Esophagus muscularis mucosa (tissue), 4 donors: ENCODE measurements around the gene ZNF500. TPM values are rescaled to one million over a fixed set of nuclear protein-coding genes. Genes with fewer than 3 reads are reported as not detected.
A peak's percentile ranks its signal among the peaks of the same experiment; 100 is the strongest.

ENCODE experiments used
- DNase-seq: peaks from one replicate; pipeline ENCODE4 v3.0.0-alpha.2; 2017; ENCODE audit errors: extremely low spot score
- H3K27ac ChIP-seq, 4 donors: fragments of 200-600 bp; sonication (generic); replicated peaks in 1 of 4; 1 replicate in 3 of 4; 2 replicates in 1 of 4; pipeline ENCODE4 v1.5.1; 2016 to 2019; ENCODE audit warnings: mild to moderate bottlenecking in 1 of 4
- H3K27me3 ChIP-seq, 4 donors: fragments of 200-600 bp; sonication (generic); one replicate each; pipeline versions ENCODE4 v1.5.1 to v1.6.0; 2016 to 2019
- H3K36me3 ChIP-seq, 4 donors: fragments of 200-600 bp; sonication (generic); one replicate each; pipeline ENCODE4 v1.5.1; 2016 to 2019
- H3K4me1 ChIP-seq, 4 donors: fragments of 200-600 bp; sonication (generic); one replicate each; pipeline ENCODE4 v1.5.1; 2016 to 2019
- H3K4me3 ChIP-seq, 4 donors: fragments of 200-600 bp; sonication (generic); 1 replicate in 2 of 4; 2 replicates in 2 of 4; pipeline ENCODE4 v1.5.1; 2016 to 2019; ENCODE audit warnings: mild to moderate bottlenecking in 4 of 4, moderate library complexity in 1 of 4
- H3K9me3 ChIP-seq, 4 donors: fragments of 200-600 bp; sonication (generic); 1 replicate in 3 of 4; 2 replicates in 1 of 4; pipeline ENCODE4 v1.5.1; 2016 to 2019
- CTCF ChIP-seq, 3 experiments: fragments of 200-600 bp in 2 of 3; fragments of 450-650 bp in 1 of 3; sonication (generic) in 2 of 3; IDR thresholded peaks; one replicate each; pipeline ENCODE4 v1.5.1; 2017 to 2019; ENCODE audit warnings: antibody characterized with exemption in 3 of 3, mild to moderate bottlenecking in 2 of 3, moderate library complexity in 1 of 3
- EP300 ChIP-seq: sonication (generic); formaldehyde crosslinking; IDR thresholded peaks from one replicate; pipeline ENCODE4 v1.6.1; 2017; ENCODE audit warnings: antibody characterized with exemption
- POLR2A ChIP-seq: fragments of 450-650 bp; IDR thresholded peaks from one replicate; pipeline ENCODE4 v1.6.1; 2017; ENCODE audit warnings: antibody characterized with exemption, moderate library complexity, mild to moderate bottlenecking, low read depth
- POLR2AphosphoS5 ChIP-seq, 2 donors: sonication (generic); formaldehyde crosslinking; IDR thresholded peaks; one replicate each; pipeline ENCODE4 v1.6.1; 2017; ENCODE audit warnings: antibody characterized with exemption in 2 of 2
- WGBS: methylation state at CpG from one replicate; pipeline ENCODE4 v1.1.5; 2018; 5-methylcytosine and 5-hydroxymethylcytosine counted together
- intact Hi-C: fragments of 100-400 bp; cut with DNase I; formaldehyde crosslinking; loops from one replicate; pipeline ENCODE4 v1.15.1; 2023
- total RNA-seq, 4 donors: library from RNA; depleted of rRNA; stranded (reverse); fragments of >200 nt; gene quantifications; one replicate each; pipeline versions ENCODE4 v1.1.0 to v1.2.1, GENCODE V29; 2016

Gene ZNF500
- total RNA-seq, 4 donors from 2014 or later = 7.5 to 19.4 (median 13.9) TPM

GRCh38 chr16:4801051-4801961 lies 34.3 kb upstream of the ZNF500 start:
- H3K36me3 ChIP-seq = peaks cover 13 to 72% (median 57%) of the 10 kb centered on the region in 4 donors

GRCh38 chr16:4800290-4801041 lies 33.5 kb upstream of the ZNF500 start:
- DNase-seq = no peak
- intact Hi-C loops = loop anchor here (5.0 kb wide), 3 partner anchors 33 to 68 kb away; partner anchors contain the start of genes ANKS3, DNAAF8, GLYR1 and UBN1
- peaks cover 31 to 47% (median 45%) of the 10 kb centered on the region in 4 donors for H3K4me1 ChIP-seq
- H3K27me3 ChIP-seq = no peaks in the 10 kb centered on the region
- H3K9me3 ChIP-seq = no peaks in the 10 kb centered on the region
- TF ChIP-seq POLR2AphosphoS5 (IDR thresholded peaks at IDR 0.05) = no peak
- TF ChIP-seq POLR2A = no peak
- no peak for TF ChIP-seq EP300
- no peak for TF ChIP-seq CTCF (IDR thresholded peaks at IDR 0.05)
- H3K27ac ChIP-seq = peak overlapping the region in 1 of 4 donors; percentile 87
- WGBS = 61% methylated on average over 13 of the region's 17 CpGs
- H3K4me3 ChIP-seq = no peak overlapping the region
- H3K36me3 ChIP-seq = peaks cover 9 to 71% (median 56%) of the 10 kb centered on the region in 4 donors

More at GRCh38 chr16:4801051-4801961, 34.3 kb upstream of the ZNF500 start:
- Histone ChIP-seq H3K4me1 (peaks cover 31 to 48% (median 45%) of the 10 kb centered on the region in 4 donors), H3K9me3 (no peaks in the 10 kb centered on the region), H3K27ac (peak overlapping the region; percentile 87 to 93 (median 90)), H3K27me3 (no peaks in the 10 kb centered on the region), H3K4me3 (peak overlapping the region; percentile 73 to 92 (median 83))
- TF ChIP-seq POLR2A (no peak), EP300 (no peak), POLR2AphosphoS5 (IDR thresholded peaks at IDR 0.05) (no peak), CTCF (IDR thresholded peaks at IDR 0.05) (no peak)
- intact Hi-C loops = loop anchor here (5.0 kb wide), 3 partner anchors 34 to 69 kb away; partner anchors contain the start of genes ANKS3, DNAAF8, GLYR1 and UBN1
- 32% methylated on average over 21 of the region's 29 CpGs for WGBS
- no peak for DNase-seq

- H3K36me3 ChIP-seq = peaks cover 9 to 60% (median 44%) of the 10 kb centered on the region in 4 donors
- no peak overlapping the region for H3K27ac ChIP-seq
- 91% methylated on average over 10 of the region's 19 CpGs for WGBS
- peaks cover 28 to 36% (median 35%) of the 10 kb centered on the region in 4 donors for H3K4me1 ChIP-seq
- DNase-seq = no peak
- TF ChIP-seq EP300 (no peak), POLR2A (no peak), POLR2AphosphoS5 (IDR thresholded peaks at IDR 0.05) (no peak), CTCF (IDR thresholded peaks at IDR 0.05) (no peak)
- no peak overlapping the region for H3K4me3 ChIP-seq
- no peaks in the 10 kb centered on the region for H3K9me3 ChIP-seq
- intact Hi-C loops = no loop called here
- no peaks in the 10 kb centered on the region for H3K27me3 ChIP-seq
Measured at GRCh38 chr16:4799171-4799855, 32.4 kb upstream of the ZNF500 start.

- Histone ChIP-seq H3K27ac (no peak overlapping the region), H3K9me3 (no peaks in the 10 kb centered on the region), H3K4me1 (peaks cover 24 to 27% (median 26%) of the 10 kb centered on the region in 4 donors), H3K27me3 (no peaks in the 10 kb centered on the region), H3K36me3 (peaks cover 9 to 54% (median 41%) of the 10 kb centered on the region in 4 donors), H3K4me3 (no peak overlapping the region)
- DNase-seq = no peak
- TF ChIP-seq POLR2AphosphoS5 (IDR thresholded peaks at IDR 0.05) (no peak), EP300 (no peak), POLR2A (no peak), CTCF (IDR thresholded peaks at IDR 0.05) (no peak)
- WGBS = 96% methylated on average over 14 of the region's 16 CpGs
- intact Hi-C loops = no loop called here
Measured at GRCh38 chr16:4798456-4798855, 31.5 kb upstream of the ZNF500 start.
